ENCODE measurements around the gene AOPEP.

DNA sequence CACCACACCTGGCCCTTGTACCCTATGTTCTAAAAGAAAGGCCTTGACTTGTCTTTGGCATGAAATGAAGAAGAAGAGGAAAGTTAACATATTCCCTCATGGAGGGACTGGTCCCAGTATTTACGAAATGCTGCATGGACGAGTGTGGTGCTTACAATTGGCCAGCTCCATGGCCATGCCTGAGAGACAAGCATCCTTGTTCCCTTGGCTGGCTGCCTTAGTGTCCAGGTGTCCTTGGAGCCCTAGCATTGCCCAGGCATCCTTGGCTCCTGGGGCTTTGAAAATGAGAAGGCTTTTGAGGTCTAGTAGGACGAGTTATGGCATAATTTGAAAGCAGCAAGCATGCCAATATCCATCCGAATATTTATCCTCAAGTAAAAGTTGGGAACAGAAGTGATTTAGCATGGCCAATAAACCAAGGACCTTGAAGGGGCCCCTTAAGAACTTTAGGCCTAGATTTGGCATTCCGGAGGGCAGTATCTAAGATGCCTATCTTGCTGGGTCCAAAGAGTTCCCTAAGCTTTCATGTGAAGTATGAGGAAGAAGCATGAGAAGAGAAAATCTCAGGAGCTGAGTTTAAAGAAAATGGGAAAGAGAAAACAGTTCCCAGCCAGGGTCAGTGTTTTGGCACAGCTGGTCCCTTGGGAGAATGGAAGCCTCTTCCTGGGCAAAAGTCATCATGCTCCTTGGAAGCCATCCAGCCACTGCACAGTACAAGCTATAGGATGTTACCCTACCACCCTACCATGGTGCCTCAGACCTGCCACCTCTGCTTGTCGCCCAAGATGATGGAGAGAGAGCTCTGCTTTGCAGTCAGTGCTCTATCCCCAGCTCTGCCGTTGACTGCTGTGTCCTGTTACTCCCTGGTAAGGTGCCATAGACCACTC, 91.0 kb downstream of the AOPEP start:
- TF ChIP-seq CTCF (IDR thresholded peaks at IDR 0.05; ENCODE audit: low read depth, low read length) = no peak
- no peak for TF ChIP-seq EZH2phosphoT487 (IDR thresholded peaks at IDR 0.05; ENCODE audit: low read depth)

Data from OCI-LY3 (cell line).